BE2C (cell line): Measurements from ENCODE around the gene SQOR.

Experiments used
- DNase-seq: peaks from one replicate; pipeline ENCODE4 v3.0.0-alpha.2; 2020
- H3K27me3 ChIP-seq: fragments of 250-450 bp; sonication (Bioruptor Pico); 2 replicates; pipeline ENCODE4 v1.5.1; 2020; ENCODE audit warnings: mild to moderate bottlenecking
- H3K36me3 ChIP-seq: fragments of 250-450 bp; sonication (Bioruptor Pico); 2 replicates; pipeline ENCODE4 v1.5.1; 2020; ENCODE audit warnings: mild to moderate bottlenecking
- H3K4me1 ChIP-seq: fragments of 250-450 bp; sonication (Bioruptor Pico); 2 replicates; pipeline ENCODE4 v1.5.1; 2020
- H3K4me3 ChIP-seq: 2 replicates; pipeline ENCODE4 v1.5.1; 2011; ENCODE audit warnings: low read depth, low read length
- H3K9me3 ChIP-seq: fragments of 250-450 bp; sonication (Bioruptor Pico); 2 replicates; pipeline ENCODE4 v1.5.1; 2020
- TF ChIP-seq, protein P1 (sequence below): IDR thresholded peaks from 2 replicates; pipeline ENCODE4 v1.5.1; 2012; ENCODE audit warnings: mild to moderate bottlenecking, low read depth, low read length

SQOR gene

GRCh38 chr15:45662375-45662774, 27.5 kb downstream of the SQOR start:
- no peak overlapping the region for H3K4me3 ChIP-seq
- H3K36me3 ChIP-seq, result no peaks in the 10 kb centered on the region
- no peak for DNase-seq
- H3K4me1 ChIP-seq, result no peaks in the 10 kb centered on the region
- TF ChIP-seq, protein P1, sequence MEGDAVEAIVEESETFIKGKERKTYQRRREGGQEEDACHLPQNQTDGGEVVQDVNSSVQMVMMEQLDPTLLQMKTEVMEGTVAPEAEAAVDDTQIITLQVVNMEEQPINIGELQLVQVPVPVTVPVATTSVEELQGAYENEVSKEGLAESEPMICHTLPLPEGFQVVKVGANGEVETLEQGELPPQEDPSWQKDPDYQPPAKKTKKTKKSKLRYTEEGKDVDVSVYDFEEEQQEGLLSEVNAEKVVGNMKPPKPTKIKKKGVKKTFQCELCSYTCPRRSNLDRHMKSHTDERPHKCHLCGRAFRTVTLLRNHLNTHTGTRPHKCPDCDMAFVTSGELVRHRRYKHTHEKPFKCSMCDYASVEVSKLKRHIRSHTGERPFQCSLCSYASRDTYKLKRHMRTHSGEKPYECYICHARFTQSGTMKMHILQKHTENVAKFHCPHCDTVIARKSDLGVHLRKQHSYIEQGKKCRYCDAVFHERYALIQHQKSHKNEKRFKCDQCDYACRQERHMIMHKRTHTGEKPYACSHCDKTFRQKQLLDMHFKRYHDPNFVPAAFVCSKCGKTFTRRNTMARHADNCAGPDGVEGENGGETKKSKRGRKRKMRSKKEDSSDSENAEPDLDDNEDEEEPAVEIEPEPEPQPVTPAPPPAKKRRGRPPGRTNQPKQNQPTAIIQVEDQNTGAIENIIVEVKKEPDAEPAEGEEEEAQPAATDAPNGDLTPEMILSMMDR, result no peak
- no peaks in the 10 kb centered on the region for H3K27me3 ChIP-seq
- H3K9me3 ChIP-seq, result no peaks in the 10 kb centered on the region

- Histone ChIP-seq H3K36me3 (no peaks in the 10 kb centered on the region), H3K4me1 (no peaks in the 10 kb centered on the region), H3K9me3 (no peaks in the 10 kb centered on the region), H3K4me3 (no peak overlapping the region), H3K27me3 (no peaks in the 10 kb centered on the region)
- no peak for DNase-seq
- TF ChIP-seq, protein P1, result no peak
Measured at GRCh38 chr15:45664451-45664850, 29.6 kb downstream of the SQOR start.

GRCh38 chr15:45665261-45665660, 30.4 kb downstream of the SQOR start:
- H3K4me1 ChIP-seq, result no peaks in the 10 kb centered on the region
- H3K27me3 ChIP-seq, result no peaks in the 10 kb centered on the region
- no peak for DNase-seq
- no peaks in the 10 kb centered on the region for H3K36me3 ChIP-seq
- no peaks in the 10 kb centered on the region for H3K9me3 ChIP-seq
- no peak overlapping the region for H3K4me3 ChIP-seq
- TF ChIP-seq, protein P1, result no peak

GRCh38 chr15:45666119-45666875, 31.5 kb downstream of the SQOR start:
- TF ChIP-seq, protein P1, result no peak
- DNase-seq, result no peak
- Histone ChIP-seq H3K4me3 (no peak overlapping the region), H3K9me3 (no peaks in the 10 kb centered on the region), H3K36me3 (no peaks in the 10 kb centered on the region), H3K4me1 (no peaks in the 10 kb centered on the region), H3K27me3 (no peaks in the 10 kb centered on the region)

- Histone ChIP-seq H3K36me3 (no peaks in the 10 kb centered on the region), H3K4me3 (no peak overlapping the region), H3K27me3 (no peaks in the 10 kb centered on the region), H3K4me1 (no peaks in the 10 kb centered on the region), H3K9me3 (no peaks in the 10 kb centered on the region)
- TF ChIP-seq, protein P1, result no peak
- DNase-seq, result no peak
Measured at GRCh38 chr15:45667002-45667401, 32.2 kb downstream of the SQOR start.

DNA sequence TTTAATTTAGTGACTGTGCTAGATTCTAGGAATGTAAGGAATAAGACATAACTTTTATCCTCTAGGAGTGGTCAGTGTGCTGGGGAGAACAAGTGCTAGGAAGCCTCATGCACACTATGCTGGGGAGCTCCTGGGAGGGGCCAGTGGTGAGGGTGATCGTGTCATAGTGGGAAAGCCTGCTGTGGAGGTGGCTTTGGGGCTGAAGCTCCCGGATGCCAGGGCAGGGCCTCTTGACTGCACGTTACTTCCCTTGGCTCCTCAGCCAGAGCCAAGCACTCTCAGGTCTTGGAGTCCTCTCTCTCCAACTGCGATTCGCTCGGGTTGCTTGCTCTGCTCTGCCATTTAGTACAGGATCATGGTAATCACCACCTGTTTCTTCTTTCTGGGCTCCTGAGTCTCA, 33.6 kb downstream of the SQOR start:
- no peaks in the 10 kb centered on the region for H3K9me3 ChIP-seq
- H3K4me1 ChIP-seq, result no peaks in the 10 kb centered on the region
- no peaks in the 10 kb centered on the region for H3K27me3 ChIP-seq
- TF ChIP-seq, protein P1, result no peak
- DNase-seq, result no peak
- H3K36me3 ChIP-seq, result no peaks in the 10 kb centered on the region
- no peak overlapping the region for H3K4me3 ChIP-seq
